AG09309 (cell line): ENCODE measurements around the gene GRHPR.
"Not testable (repeated sequence)": the region's sequence is repeated elsewhere in the genome, so short reads cannot be mapped to it uniquely, and the experiment has no call there.

Source experiments
- DNase-seq: peaks from one replicate; pipeline ENCODE4 v3.0.0-alpha.2; 2010; ENCODE audit warnings: low read depth
- H3K4me3 ChIP-seq: 2 replicates; pipeline ENCODE4 v1.5.1; 2011; ENCODE audit warnings: mild to moderate bottlenecking, low read depth, low read length, moderate library complexity; ENCODE audit not compliant: control insufficient read depth
- TF ChIP-seq, protein P1 (sequence below): IDR thresholded peaks from 2 replicates; pipeline ENCODE4 v1.5.1; 2011; ENCODE audit warnings: mild to moderate bottlenecking, low read depth, low read length, inconsistent platforms; ENCODE audit not compliant: insufficient read depth, control insufficient read depth; ENCODE audit errors: missing control alignments

Gene GRHPR

DNA sequence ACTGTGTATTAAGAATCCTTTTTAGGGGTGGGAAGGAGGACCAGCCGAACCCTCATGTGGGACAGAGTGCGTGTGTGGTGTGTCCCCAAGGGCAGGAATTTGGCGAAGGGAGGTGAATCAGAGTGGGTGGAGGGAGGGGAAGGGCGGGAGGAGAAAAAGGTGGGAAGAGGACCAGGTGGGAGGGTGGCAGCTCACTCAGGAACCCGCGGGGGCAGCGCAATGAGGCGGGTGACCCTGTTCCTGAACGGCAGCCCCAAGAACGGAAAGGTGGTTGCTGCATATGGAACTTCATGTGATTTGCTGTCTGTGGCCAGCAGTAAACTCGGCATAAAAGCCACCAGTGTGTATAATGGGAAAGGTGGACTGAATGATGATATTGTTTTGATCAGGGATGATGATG, 54.4 kb downstream of the GRHPR start:
- no peak overlapping the region for H3K4me3 ChIP-seq
- no peak for DNase-seq
- TF ChIP-seq, protein P1, sequence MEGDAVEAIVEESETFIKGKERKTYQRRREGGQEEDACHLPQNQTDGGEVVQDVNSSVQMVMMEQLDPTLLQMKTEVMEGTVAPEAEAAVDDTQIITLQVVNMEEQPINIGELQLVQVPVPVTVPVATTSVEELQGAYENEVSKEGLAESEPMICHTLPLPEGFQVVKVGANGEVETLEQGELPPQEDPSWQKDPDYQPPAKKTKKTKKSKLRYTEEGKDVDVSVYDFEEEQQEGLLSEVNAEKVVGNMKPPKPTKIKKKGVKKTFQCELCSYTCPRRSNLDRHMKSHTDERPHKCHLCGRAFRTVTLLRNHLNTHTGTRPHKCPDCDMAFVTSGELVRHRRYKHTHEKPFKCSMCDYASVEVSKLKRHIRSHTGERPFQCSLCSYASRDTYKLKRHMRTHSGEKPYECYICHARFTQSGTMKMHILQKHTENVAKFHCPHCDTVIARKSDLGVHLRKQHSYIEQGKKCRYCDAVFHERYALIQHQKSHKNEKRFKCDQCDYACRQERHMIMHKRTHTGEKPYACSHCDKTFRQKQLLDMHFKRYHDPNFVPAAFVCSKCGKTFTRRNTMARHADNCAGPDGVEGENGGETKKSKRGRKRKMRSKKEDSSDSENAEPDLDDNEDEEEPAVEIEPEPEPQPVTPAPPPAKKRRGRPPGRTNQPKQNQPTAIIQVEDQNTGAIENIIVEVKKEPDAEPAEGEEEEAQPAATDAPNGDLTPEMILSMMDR = no peak

DNA sequence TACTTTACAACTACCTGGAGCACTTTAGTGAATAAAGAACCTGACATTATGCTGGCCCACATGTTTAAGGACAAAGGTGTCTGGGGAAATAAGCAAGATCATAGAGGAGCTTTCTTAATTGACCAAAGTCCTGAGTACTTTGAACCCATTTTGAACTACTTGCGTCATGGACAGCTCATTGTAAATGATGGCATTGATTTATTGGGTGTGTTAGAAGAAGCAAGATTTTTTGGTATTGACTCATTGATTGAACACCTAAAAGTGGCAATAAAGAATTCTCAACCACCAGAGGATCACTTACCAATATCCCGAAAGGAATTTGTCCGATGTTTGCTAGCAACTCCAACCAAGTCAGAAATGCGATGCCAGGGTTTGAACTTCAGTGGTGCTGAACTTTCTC, 54.9 kb downstream of the GRHPR start:
- H3K4me3 ChIP-seq, DNase-seq: not testable (repeated sequence)

DNA sequence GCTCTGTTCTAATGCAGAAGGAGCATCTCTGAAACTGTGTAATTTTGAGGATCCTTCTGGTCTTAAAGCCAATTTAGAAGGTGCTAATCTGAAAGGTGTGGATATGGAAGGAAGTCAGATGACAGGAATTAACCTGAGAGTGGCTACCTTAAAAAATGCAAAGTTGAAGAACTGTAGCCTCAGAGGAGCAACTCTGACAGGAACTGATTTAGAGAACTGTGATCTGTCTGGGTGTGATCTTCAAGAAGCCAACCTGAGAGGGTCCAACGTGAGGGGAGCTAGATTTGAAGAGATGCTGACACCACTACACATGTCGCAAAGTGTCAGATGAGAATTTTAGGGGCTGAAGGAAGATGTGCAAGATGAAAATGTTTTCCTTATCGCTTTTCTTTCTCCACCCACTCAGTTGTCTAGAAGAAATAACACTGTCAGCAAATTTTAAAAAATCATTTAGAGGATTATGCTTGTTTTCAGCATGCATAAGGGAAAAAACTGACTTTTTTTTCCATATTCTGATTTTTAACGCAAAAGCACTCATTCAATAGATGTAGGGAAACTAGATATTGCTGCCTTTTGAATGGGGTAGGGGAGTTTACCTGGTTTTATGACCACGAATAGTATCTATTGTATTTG, 55.6 kb downstream of the GRHPR start:
- not testable (repeated sequence) for DNase-seq, H3K4me3 ChIP-seq

DNA sequence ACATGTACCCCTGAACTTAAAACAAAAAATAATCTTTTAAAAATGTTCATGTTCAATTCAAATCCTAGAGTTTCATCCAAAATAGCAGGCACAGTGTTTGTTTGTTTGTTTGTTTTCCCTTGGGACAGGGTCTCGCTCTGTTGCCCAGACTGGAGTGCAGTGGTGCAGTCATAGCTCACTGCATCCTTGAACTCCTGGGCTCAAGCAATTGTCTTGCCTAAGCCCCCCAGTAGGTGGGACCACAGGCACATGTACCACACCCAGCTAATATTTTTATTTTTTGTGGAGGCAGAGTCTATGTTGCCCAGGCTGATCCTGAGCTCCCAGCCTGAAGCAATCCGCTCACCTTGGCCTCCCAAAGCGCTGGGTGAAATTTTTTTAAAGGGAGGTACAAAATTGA, 58.3 kb downstream of the GRHPR start:
- DNase-seq = no peak
- TF ChIP-seq, protein P1 = no peak
- no peak overlapping the region for H3K4me3 ChIP-seq

DNA sequence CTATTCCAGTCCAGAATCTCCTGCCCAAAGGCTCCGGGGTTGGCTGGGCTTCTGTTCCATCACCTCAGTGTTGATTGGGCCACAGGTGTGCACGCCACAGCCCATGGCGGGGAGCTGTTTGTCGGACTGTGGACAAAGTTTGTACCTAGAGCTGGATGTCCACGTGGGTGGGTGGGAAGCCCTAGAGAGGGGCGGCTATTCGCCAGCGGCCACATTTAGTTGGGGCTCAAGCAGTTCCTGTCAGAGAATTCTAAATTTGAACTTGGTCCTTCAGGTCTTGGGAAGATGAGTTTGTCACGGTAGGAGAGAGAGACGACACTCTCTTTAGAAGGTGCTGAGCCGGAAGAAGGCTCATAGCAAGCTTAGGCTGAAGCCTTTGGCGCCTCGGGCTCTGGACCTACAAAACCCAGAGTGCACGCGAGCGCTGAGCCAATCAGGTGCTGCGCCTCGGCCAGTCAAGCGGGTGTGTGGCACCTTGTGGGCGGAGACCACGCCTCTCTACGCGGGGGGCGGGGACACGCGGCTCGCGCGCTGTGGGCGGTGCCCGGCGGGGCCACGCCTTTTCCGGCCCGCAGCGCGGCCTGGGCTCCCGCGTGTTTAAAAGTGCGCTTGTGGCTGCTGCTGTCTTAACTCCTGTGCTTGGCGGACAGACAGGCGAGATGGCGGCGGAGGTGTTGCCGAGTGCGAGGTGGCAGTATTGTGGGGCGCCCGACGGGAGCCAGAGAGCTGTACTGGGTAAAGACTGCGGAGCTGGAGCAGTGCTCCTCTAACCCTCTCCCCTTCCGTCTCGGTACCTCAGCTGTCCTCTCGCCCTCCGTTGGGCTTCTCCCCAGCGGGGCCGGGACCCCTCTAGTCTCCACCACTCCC, 63.1 kb downstream of the GRHPR start, which contains the start of gene POLR1E:
TSS of gene POLR1E (plus strand) at position 560 of the 867 bp plus-strand sequence. CDS start at position 660, 100 bp downstream.
- peak within 1 kb of the TSS; percentile 92 for H3K4me3 ChIP-seq
- no peak for DNase-seq
- TF ChIP-seq, protein P1 = no peak

DNA sequence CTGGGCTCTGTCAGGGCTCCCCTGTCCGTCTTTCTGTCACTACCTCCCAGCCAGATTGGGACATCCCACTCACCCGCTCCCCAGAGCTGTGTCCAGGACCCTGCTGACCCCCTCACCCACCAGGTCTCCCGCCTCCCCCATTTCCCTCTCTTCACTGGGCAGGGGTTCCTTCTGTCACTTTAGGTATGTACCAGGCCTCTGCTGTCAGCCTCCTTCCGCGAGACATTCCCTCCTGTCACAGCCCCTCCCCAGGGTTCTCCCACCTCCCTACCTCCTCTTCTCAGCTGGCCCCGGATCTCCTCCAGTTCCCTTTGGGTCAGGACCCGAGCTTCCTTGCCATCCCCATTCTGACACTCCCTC, 63.7 kb downstream of the GRHPR start:
- H3K4me3 ChIP-seq = peak overlapping the region; percentile 92
- DNase-seq = no peak
- TF ChIP-seq, protein P1 = no peak
